Activated CD4-positive, alpha-beta T cell treated with anti-CD3 and anti-CD28 coated beads for 36 hours (primary cell): ENCODE data around the gene THTPA. TPM values are rescaled to one million over a fixed set of nuclear protein-coding genes. Genes with fewer than 3 reads are reported as not detected.
"Not testable (repeated sequence)": the region's sequence is repeated elsewhere in the genome, so short reads cannot be mapped to it uniquely, and the experiment has no call there.

Experiments
- ATAC-seq: fragments of 200-7000 bp; cut with Tn5 transposase; one replicate; pipeline ENCODE4 v1.10.0; 2021; ENCODE audit warnings: mild to moderate bottlenecking, moderate library complexity
- CTCF ChIA-PET: fragments of 350-600 bp; sonication (Branson Sonifier 250); formaldehyde crosslinking; loops from one replicate; lab custom pipeline; 2021; ENCODE audit warnings: antibody characterized with exemption; lab: Charles Lee
- POLR2A ChIA-PET: fragments of 350-600 bp; sonication (Branson Sonifier 250); formaldehyde crosslinking; loops from one replicate; lab custom pipeline; 2021; ENCODE audit warnings: antibody characterized with exemption, inconsistent platforms; lab: Charles Lee
- DNase-seq: peaks from one replicate; pipeline ENCODE4 v3.0.0-alpha.2; 2020
- H3K27ac Mint-ChIP-seq: one replicate; pipeline ENCODE4 v1.8.0; 2021; ENCODE audit warnings: mixed read lengths
- H3K27me3 Mint-ChIP-seq: one replicate; pipeline ENCODE4 v1.8.0; 2021; ENCODE audit warnings: mixed read lengths
- H3K36me3 Mint-ChIP-seq: one replicate; pipeline ENCODE4 v1.8.0; 2021; ENCODE audit warnings: low read depth, mixed read lengths
- H3K4me1 Mint-ChIP-seq: one replicate; pipeline ENCODE4 v1.8.0; 2021; ENCODE audit warnings: mixed read lengths
- H3K4me3 Mint-ChIP-seq: one replicate; pipeline ENCODE4 v1.8.0; 2021; ENCODE audit warnings: mild to moderate bottlenecking, moderate library complexity, mixed read lengths
- H3K9me3 Mint-ChIP-seq: one replicate; pipeline ENCODE4 v1.8.0; 2021; ENCODE audit warnings: low read depth, mixed read lengths
- intact Hi-C, 2 experiments: fragments of 100-400 bp; cut with DNase I in 1 of 2; cut with micrococcal nuclease in 1 of 2; formaldehyde crosslinking; loops; one replicate each; pipeline versions ENCODE4 v1.14.2 to v1.15.1; 2022 to 2024; cut with DNase I, micrococcal nuclease
- total RNA-seq, 2 experiments: library from RNA; stranded (reverse); gene quantifications; one replicate each; pipeline ENCODE4 v1.2.3, GENCODE V29; 2021

The THTPA gene
- total RNA-seq, 2 experiments from 2014 or later = 8.3 to 8.5 TPM

DNA sequence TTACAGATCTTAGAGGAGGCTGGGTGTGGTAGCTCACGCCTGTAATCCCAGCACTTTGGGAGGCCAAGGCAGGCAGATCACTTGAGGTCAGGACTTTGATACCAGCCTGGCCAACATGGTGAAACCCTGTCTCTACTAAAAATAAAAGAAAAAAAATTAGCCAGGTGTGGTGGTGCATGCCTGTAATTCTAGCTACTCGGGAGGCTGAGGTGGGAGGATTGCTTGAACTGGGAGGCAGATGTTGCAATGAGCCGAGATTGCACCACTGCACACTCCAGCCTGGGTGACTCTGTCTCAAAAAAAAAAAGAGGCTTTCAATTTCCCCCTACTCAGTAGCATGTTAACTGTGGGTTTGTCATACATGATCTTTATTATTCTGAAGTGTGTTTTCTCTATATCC lies 38.1 kb downstream of the THTPA start:
- DNase-seq, intact Hi-C loops, H3K9me3 Mint-ChIP-seq, H3K36me3 Mint-ChIP-seq, POLR2A ChIA-PET, H3K4me3 Mint-ChIP-seq, H3K27ac Mint-ChIP-seq, H3K4me1 Mint-ChIP-seq, ATAC-seq, H3K27me3 Mint-ChIP-seq: not testable (repeated sequence)
- CTCF ChIA-PET = interaction anchor here (2.6 kb wide), 1 partner anchor 38 kb away, joined by 10 read pairs; no protein-coding TSS in a partner anchor

DNA sequence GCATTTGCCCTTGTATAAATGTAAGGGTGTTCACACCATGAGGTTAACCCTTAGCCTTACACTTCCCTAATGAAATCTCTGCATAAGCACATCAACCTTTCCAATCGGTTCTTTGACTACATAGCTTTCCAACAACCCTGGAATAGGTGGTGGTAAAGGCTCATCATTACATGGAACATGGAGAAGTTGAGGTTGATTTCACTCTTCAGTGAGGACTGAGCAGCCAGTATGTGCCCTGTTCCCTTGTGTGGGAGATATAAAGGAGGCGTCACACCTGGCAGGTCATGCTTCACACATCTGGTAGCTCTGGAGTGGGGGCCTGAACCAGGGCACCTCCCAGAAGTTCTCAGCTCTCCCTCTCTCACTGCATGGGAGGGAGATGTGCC lies 44.2 kb downstream of the THTPA start:
- ATAC-seq = no peak
- POLR2A ChIA-PET = no interaction called here
- H3K27me3 Mint-ChIP-seq = no peaks in the 10 kb centered on the region
- intact Hi-C loops = no loop called here
- CTCF ChIA-PET = interaction anchor here (0.8 kb wide), 1 partner anchor 11 kb away, joined by 3 read pairs; no protein-coding TSS in a partner anchor
- peaks cover 2% of the 10 kb centered on the region for H3K4me1 Mint-ChIP-seq
- no peak for DNase-seq
- H3K36me3 Mint-ChIP-seq = no peaks in the 10 kb centered on the region
- no peak overlapping the region for H3K27ac Mint-ChIP-seq
- peaks cover 4% of the 10 kb centered on the region for H3K9me3 Mint-ChIP-seq
- no peak overlapping the region for H3K4me3 Mint-ChIP-seq

DNA sequence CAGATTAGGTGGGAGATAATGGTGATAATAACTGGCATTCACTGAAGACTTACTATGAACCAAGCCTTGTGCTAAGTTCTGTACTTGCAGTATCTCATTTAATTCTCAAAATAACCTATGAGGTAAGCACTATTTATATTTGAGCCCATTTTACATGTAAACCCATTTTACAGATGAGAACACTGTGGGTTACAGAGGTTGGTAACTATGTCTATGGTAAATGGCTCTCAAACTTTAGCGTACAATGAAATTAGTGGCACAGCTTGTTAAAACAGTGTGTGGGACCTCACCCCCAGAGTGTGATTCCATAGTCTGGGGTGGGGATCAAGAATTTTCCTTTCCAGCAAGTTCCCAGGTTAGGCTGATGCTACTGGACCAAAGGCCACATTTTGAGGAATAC lies 44.7 kb downstream of the THTPA start:
- DNase-seq (no peak), ATAC-seq (no peak)
- peaks cover 7% of the 10 kb centered on the region for H3K4me1 Mint-ChIP-seq
- H3K27ac Mint-ChIP-seq = no peak overlapping the region
- no peak overlapping the region for H3K4me3 Mint-ChIP-seq
- peaks cover 4% of the 10 kb centered on the region for H3K9me3 Mint-ChIP-seq
- CTCF ChIA-PET = no interaction called here
- POLR2A ChIA-PET = no interaction called here
- no peaks in the 10 kb centered on the region for H3K36me3 Mint-ChIP-seq
- H3K27me3 Mint-ChIP-seq = no peaks in the 10 kb centered on the region
- intact Hi-C loops = no loop called here

DNA sequence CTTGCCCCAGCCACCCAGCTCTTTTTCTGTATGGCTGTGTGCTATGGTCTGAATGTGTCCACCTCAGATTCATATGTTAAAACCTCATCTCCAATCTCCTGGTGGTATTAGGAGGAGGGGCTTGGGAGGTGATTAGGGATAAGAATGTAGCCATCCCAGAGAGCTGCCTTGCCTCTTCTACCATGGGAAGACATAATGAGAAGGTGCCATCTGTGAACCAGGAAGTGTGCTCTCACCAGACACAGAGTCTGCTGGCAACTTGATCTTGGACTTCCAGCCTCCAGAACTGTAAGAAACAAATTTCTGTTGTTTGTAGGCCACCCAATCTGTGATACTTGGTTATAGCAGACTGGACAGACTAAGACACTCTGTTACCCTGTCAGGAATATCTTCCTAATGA lies 45.4 kb downstream of the THTPA start:
- ATAC-seq (no peak), DNase-seq (no peak)
- no peak overlapping the region for H3K27ac Mint-ChIP-seq
- intact Hi-C loops = no loop called here
- ChIA-PET POLR2A (no interaction called here), CTCF (no interaction called here)
- peaks cover 12% of the 10 kb centered on the region for H3K4me1 Mint-ChIP-seq
- H3K36me3 Mint-ChIP-seq = no peaks in the 10 kb centered on the region
- no peak overlapping the region for H3K4me3 Mint-ChIP-seq
- H3K9me3 Mint-ChIP-seq = peaks cover 4% of the 10 kb centered on the region
- H3K27me3 Mint-ChIP-seq = no peaks in the 10 kb centered on the region

DNA sequence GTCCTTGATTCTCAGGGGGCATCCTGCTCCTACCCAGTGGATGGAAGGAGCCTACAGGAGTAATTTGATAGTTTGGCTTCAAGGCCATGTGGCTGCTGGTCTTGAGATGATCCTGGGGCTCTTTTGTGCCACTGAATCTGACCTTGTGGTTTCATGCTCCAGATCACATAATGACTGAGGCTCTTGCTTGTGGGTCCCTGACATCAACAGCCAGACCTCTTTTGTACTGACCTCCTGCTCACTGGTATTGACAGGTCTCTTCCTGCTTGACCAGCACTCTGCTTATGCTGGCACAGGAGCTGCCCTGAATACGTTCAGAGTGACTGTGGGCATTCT lies 45.7 kb downstream of the THTPA start:
- H3K4me1 Mint-ChIP-seq = peaks cover 16% of the 10 kb centered on the region
- ChIA-PET POLR2A (no interaction called here), CTCF (no interaction called here)
- intact Hi-C loops = no loop called here
- DNase-seq (no peak), ATAC-seq (no peak)
- H3K9me3 Mint-ChIP-seq = peaks cover 4% of the 10 kb centered on the region
- no peaks in the 10 kb centered on the region for H3K36me3 Mint-ChIP-seq
- H3K4me3 Mint-ChIP-seq = no peak overlapping the region
- no peak overlapping the region for H3K27ac Mint-ChIP-seq
- no peaks in the 10 kb centered on the region for H3K27me3 Mint-ChIP-seq

GRCh38 chr14:23602181-23603095 lies 46.4 kb downstream of the THTPA start:
- no peak for ATAC-seq

DNA sequence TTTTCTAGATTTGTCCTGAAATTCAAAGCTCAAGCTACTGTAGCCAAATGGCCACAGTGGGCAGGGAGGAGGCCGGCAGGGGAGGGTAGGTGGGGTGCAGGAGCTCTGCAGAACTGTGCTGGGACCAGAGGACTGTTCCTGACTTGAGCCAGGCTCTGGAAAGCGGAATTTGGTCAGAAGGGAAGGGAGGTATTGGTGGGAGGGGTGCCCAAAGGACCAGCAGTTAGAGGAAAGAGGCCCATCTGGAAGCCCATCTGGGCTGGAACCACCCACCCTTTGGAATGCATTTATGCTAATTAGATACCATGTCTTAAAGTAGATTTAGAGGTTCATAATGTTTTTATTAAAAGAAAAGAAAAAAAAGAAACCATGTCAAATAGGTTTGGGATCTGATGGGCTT lies 47.0 kb downstream of the THTPA start:
- no peak overlapping the region for H3K4me3 Mint-ChIP-seq
- DNase-seq (no peak), ATAC-seq (no peak)
- POLR2A ChIA-PET = no interaction called here
- no peak overlapping the region for H3K27ac Mint-ChIP-seq
- CTCF ChIA-PET = interaction anchor here (1.0 kb wide), 1 partner anchor 29 kb away, joined by 3 read pairs; no protein-coding TSS in a partner anchor
- intact Hi-C loops = no loop called here
- peaks cover 23% of the 10 kb centered on the region for H3K4me1 Mint-ChIP-seq
- H3K27me3 Mint-ChIP-seq = no peaks in the 10 kb centered on the region
- H3K36me3 Mint-ChIP-seq = no peaks in the 10 kb centered on the region
- H3K9me3 Mint-ChIP-seq = peaks cover 4% of the 10 kb centered on the region

More at GRCh38 chr14:23602181-23603095, 46.4 kb downstream of the THTPA start:
- Mint-ChIP-seq H3K9me3 (peaks cover 4% of the 10 kb centered on the region), H3K4me3 (no peak overlapping the region), H3K36me3 (no peaks in the 10 kb centered on the region), H3K4me1 (peaks cover 22% of the 10 kb centered on the region), H3K27ac (no peak overlapping the region), H3K27me3 (no peaks in the 10 kb centered on the region)
- CTCF ChIA-PET = interaction anchor here (1.0 kb wide), 1 partner anchor 30 kb away, joined by 3 read pairs; no protein-coding TSS in a partner anchor
- no peak for DNase-seq
- POLR2A ChIA-PET = no interaction called here
- intact Hi-C loops = no loop called here

GRCh38 chr14:23604148-23604547 lies 48.1 kb downstream of the THTPA start:
- intact Hi-C loops = no loop called here
- H3K27me3 Mint-ChIP-seq = no peaks in the 10 kb centered on the region
- no peak overlapping the region for H3K27ac Mint-ChIP-seq
- peaks cover 28% of the 10 kb centered on the region for H3K4me1 Mint-ChIP-seq
- CTCF ChIA-PET = interaction anchor here (1.0 to 5.2 kb wide), 2 partner anchors 15 to 28 kb away, joined by 3 to 31 read pairs; no protein-coding TSS in a partner anchor
- no peak overlapping the region for H3K4me3 Mint-ChIP-seq
- peaks cover 4% of the 10 kb centered on the region for H3K36me3 Mint-ChIP-seq
- peaks cover 10% of the 10 kb centered on the region for H3K9me3 Mint-ChIP-seq
- POLR2A ChIA-PET = no interaction called here
- no peak for ATAC-seq
- DNase-seq = no peak

DNA sequence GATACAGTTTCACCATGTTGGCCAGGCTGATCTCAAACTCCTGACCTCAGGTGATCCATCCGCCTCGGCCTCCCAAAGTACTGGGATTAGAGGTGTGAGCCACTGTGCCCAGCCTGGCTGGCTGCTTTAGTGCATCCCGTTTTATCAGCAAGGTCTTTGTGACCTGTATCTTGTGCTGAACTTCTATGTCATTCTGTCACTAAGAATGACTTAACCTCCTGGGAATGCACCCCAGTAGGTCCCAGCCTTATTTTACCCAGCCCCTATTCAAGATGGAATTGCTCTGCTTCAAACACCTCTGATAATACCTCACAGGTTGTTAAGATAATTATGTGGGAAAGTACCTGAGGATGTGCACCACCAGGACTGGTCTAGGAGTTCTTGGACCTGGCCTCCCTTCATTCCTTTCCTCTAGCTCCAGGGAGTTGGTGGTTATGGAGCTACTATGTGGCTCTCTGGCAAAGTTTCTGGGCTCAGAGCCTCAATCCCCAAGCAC lies 48.7 kb downstream of the THTPA start:
- Mint-ChIP-seq H3K4me1 (peaks cover 34% of the 10 kb centered on the region), H3K36me3 (peaks cover 7% of the 10 kb centered on the region), H3K4me3 (no peak overlapping the region), H3K9me3 (peaks cover 11% of the 10 kb centered on the region), H3K27ac (no peak overlapping the region), H3K27me3 (no peaks in the 10 kb centered on the region)
- DNase-seq (no peak), ATAC-seq (no peak)
- ChIA-PET CTCF (interaction anchor here (0.7 to 5.2 kb wide), 3 partner anchors 14 to 1046 kb away, joined by 3 to 31 read pairs (median 4); no protein-coding TSS in a partner anchor), POLR2A (no interaction called here)
- intact Hi-C loops = no loop called here

GRCh38 chr14:23605931-23606585 lies 50.0 kb downstream of the THTPA start:
- peak overlapping the region; percentile 2 for H3K4me3 Mint-ChIP-seq

DNA sequence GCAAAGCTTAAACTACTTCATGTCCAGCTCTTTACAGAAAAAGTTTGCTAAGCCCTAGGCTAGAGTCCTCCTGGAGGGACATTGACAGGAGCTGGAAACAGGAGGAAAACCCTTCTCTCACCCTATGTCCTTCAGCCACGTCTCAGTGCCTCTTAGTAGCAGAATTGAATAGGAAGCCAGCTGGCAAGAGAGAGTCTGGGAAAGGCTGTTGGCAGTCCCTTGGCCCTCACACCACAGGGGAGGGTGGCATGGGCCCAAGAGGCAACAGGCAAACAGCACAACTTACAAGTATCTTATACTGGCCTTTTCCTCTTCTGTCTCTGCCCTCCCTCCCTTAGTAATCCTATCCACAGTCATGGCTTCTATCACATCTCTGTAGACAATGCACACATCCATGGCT lies 52.4 kb downstream of the THTPA start:
- Mint-ChIP-seq H3K4me1 (peaks cover 50% of the 10 kb centered on the region), H3K27me3 (no peaks in the 10 kb centered on the region), H3K9me3 (peaks cover 9% of the 10 kb centered on the region), H3K4me3 (no peak overlapping the region), H3K36me3 (peaks cover 12% of the 10 kb centered on the region), H3K27ac (peak overlapping the region; percentile 58)
- POLR2A ChIA-PET = no interaction called here
- intact Hi-C loops = no loop called here
- DNase-seq (no peak), ATAC-seq (no peak)
- CTCF ChIA-PET = interaction anchor here (0.7 to 5.2 kb wide), 3 partner anchors 12 to 464 kb away, joined by 3 to 31 read pairs (median 3); no protein-coding TSS in a partner anchor

More at GRCh38 chr14:23605931-23606585, 50.0 kb downstream of the THTPA start:
- peak overlapping the region; percentile 84 for H3K27ac Mint-ChIP-seq
- DNase-seq (peak; percentile 44), ATAC-seq (peak; percentile 90)
- H3K27me3 Mint-ChIP-seq = no peaks in the 10 kb centered on the region
- peaks cover 48% of the 10 kb centered on the region for H3K4me1 Mint-ChIP-seq
- CTCF ChIA-PET = interaction anchor here (0.6 to 5.2 kb wide), 10 partner anchors 9 to 429 kb away, joined by 3 to 31 read pairs (median 4); no protein-coding TSS in a partner anchor
- intact Hi-C loops = loop anchor here in 1 of 2 experiments (1.0 kb wide), 1 partner anchor 272 kb away; no protein-coding TSS in a partner anchor
- POLR2A ChIA-PET = interaction anchor here (0.9 kb wide), 1 partner anchor 40 kb away, joined by 5 read pairs; no protein-coding TSS in a partner anchor
- H3K9me3 Mint-ChIP-seq = peaks cover 9% of the 10 kb centered on the region
- H3K36me3 Mint-ChIP-seq = peaks cover 12% of the 10 kb centered on the region
